ENCODE results near the gene USP36. TPM values are rescaled to one million over a fixed set of nuclear protein-coding genes. Genes with fewer than 3 reads are reported as not detected.

USP36 gene
- total RNA-seq, 1 donor from 2014 or later: 53.4 TPM

- Mint-ChIP-seq H3K27me3 (no peaks in the 10 kb centered on the region), H3K4me3 (no peak overlapping the region), H3K4me1 (ENCODE audit: unreplicated experiment) (peaks cover 43% of the 10 kb centered on the region), H3K9me3 (no peaks in the 10 kb centered on the region), H3K27ac (peak overlapping the region; percentile 8), H3K36me3 (peaks cover 3% of the 10 kb centered on the region)
- DNase-seq (ENCODE audit: extremely low spot score, unreplicated experiment): no peak
- no peak for TF ChIP-seq CTCF (conservative IDR thresholded peaks at IDR 0.05)
Measured at GRCh38 chr17:78748730-78749317, 91.8 kb downstream of the USP36 start.

- no peaks in the 10 kb centered on the region for H3K9me3 Mint-ChIP-seq
- DNase-seq (ENCODE audit: extremely low spot score, unreplicated experiment): no peak
- peaks cover 5% of the 10 kb centered on the region for H3K36me3 Mint-ChIP-seq
- H3K27me3 Mint-ChIP-seq: no peaks in the 10 kb centered on the region
- peak overlapping the region; percentile 12 for H3K27ac Mint-ChIP-seq
- no peak for TF ChIP-seq CTCF (conservative IDR thresholded peaks at IDR 0.05)
- H3K4me1 Mint-ChIP-seq (ENCODE audit: unreplicated experiment): peaks cover 43% of the 10 kb centered on the region
- no peak overlapping the region for H3K4me3 Mint-ChIP-seq
Measured at GRCh38 chr17:78748048-78748729, 92.4 kb downstream of the USP36 start.

- H3K27me3 Mint-ChIP-seq: no peaks in the 10 kb centered on the region
- H3K4me1 Mint-ChIP-seq (ENCODE audit: unreplicated experiment): peaks cover 43% of the 10 kb centered on the region
- H3K27ac Mint-ChIP-seq: peak overlapping the region; percentile 42
- peaks cover 9% of the 10 kb centered on the region for H3K36me3 Mint-ChIP-seq
- no peak overlapping the region for H3K4me3 Mint-ChIP-seq
- DNase-seq (ENCODE audit: extremely low spot score, unreplicated experiment): no peak
- TF ChIP-seq CTCF (conservative IDR thresholded peaks at IDR 0.05): no peak
- no peaks in the 10 kb centered on the region for H3K9me3 Mint-ChIP-seq
Measured at GRCh38 chr17:78747488-78747887, 93.1 kb downstream of the USP36 start.

- no peak overlapping the region for H3K4me3 Mint-ChIP-seq
- TF ChIP-seq CTCF (conservative IDR thresholded peaks at IDR 0.05): no peak
- peaks cover 42% of the 10 kb centered on the region for H3K4me1 Mint-ChIP-seq (ENCODE audit: unreplicated experiment)
- DNase-seq (ENCODE audit: extremely low spot score, unreplicated experiment): no peak
- H3K27ac Mint-ChIP-seq: peak overlapping the region; percentile 42
- no peaks in the 10 kb centered on the region for H3K27me3 Mint-ChIP-seq
- H3K9me3 Mint-ChIP-seq: no peaks in the 10 kb centered on the region
- peaks cover 9% of the 10 kb centered on the region for H3K36me3 Mint-ChIP-seq
Measured at GRCh38 chr17:78746949-78747269, 93.7 kb downstream of the USP36 start.

- peaks cover 9% of the 10 kb centered on the region for H3K36me3 Mint-ChIP-seq
- peaks cover 45% of the 10 kb centered on the region for H3K4me1 Mint-ChIP-seq (ENCODE audit: unreplicated experiment)
- H3K4me3 Mint-ChIP-seq: no peak overlapping the region
Measured at GRCh38 chr17:78746263-78746948, 94.2 kb downstream of the USP36 start.

More at GRCh38 chr17:78746263-78746948, 94.2 kb downstream of the USP36 start:
- Mint-ChIP-seq H3K27ac (no peak overlapping the region), H3K27me3 (no peaks in the 10 kb centered on the region), H3K9me3 (no peaks in the 10 kb centered on the region)
- no peak for DNase-seq (ENCODE audit: extremely low spot score, unreplicated experiment)
- no peak for TF ChIP-seq CTCF (conservative IDR thresholded peaks at IDR 0.05)

Other genes with a start within 250 kb of the USP36 start
- gene CYTH1, start 58.5 kb downstream of the USP36 start, total RNA-seq (ENCODE audit: low replicate concordance): 18.8 and 30.3 TPM in 2 replicates
- 3.8 and 4.4 TPM in 2 replicates for gene CEP295NL, start 62.4 kb upstream of the USP36 start, total RNA-seq (ENCODE audit: low replicate concordance)
- 125 and 192 TPM in 2 replicates for gene TIMP2, start 84.6 kb upstream of the USP36 start, total RNA-seq (ENCODE audit: low replicate concordance)
- 154 and 202 TPM in 2 replicates for gene LGALS3BP, start 139.1 kb upstream of the USP36 start, total RNA-seq (ENCODE audit: low replicate concordance)
- gene CANT1, start 168.9 kb upstream of the USP36 start, total RNA-seq (ENCODE audit: low replicate concordance): 75.1 and 105 TPM in 2 replicates
- 8.7 and 9.4 TPM in 2 replicates for gene C1QTNF1, start 183.4 kb upstream of the USP36 start, total RNA-seq (ENCODE audit: low replicate concordance)
- gene ENGASE, start 234.0 kb upstream of the USP36 start, total RNA-seq (ENCODE audit: low replicate concordance): 45.0 and 72.6 TPM in 2 replicates

Measured in type B pancreatic cell (in vitro differentiated cells).